Measurements from ENCODE around the gene ERO1B.

ERO1B gene

DNA sequence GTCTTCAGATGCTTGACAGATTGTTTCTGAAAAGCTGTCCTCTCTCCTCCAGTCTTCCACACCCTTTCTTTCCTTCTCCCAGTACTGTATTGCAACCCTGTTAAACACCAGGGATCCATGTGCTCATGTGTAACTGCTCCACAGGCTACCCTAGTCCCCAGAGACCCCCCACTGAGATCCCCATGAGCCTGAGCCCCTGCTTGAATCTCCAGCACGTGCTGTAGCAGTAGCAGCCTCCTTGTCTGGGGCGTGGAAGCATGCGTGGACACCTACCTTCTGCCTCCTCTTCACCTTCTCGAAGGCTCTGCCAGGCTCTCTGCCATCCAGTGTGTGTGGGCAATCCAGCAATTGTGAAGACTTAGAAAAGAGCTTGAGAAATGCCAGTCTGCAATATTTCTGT, 114.2 kb downstream of the ERO1B start:
- TF ChIP-seq, protein P1, sequence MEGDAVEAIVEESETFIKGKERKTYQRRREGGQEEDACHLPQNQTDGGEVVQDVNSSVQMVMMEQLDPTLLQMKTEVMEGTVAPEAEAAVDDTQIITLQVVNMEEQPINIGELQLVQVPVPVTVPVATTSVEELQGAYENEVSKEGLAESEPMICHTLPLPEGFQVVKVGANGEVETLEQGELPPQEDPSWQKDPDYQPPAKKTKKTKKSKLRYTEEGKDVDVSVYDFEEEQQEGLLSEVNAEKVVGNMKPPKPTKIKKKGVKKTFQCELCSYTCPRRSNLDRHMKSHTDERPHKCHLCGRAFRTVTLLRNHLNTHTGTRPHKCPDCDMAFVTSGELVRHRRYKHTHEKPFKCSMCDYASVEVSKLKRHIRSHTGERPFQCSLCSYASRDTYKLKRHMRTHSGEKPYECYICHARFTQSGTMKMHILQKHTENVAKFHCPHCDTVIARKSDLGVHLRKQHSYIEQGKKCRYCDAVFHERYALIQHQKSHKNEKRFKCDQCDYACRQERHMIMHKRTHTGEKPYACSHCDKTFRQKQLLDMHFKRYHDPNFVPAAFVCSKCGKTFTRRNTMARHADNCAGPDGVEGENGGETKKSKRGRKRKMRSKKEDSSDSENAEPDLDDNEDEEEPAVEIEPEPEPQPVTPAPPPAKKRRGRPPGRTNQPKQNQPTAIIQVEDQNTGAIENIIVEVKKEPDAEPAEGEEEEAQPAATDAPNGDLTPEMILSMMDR (IDR thresholded peaks at IDR 0.05; ENCODE audit: insufficient read depth, low read depth, low read length, missing control alignments) = no peak
- DNase-seq (ENCODE audit: low read depth) = no peak
- H3K4me3 ChIP-seq (ENCODE audit: low read depth, low read length) = no peak overlapping the region

DNA sequence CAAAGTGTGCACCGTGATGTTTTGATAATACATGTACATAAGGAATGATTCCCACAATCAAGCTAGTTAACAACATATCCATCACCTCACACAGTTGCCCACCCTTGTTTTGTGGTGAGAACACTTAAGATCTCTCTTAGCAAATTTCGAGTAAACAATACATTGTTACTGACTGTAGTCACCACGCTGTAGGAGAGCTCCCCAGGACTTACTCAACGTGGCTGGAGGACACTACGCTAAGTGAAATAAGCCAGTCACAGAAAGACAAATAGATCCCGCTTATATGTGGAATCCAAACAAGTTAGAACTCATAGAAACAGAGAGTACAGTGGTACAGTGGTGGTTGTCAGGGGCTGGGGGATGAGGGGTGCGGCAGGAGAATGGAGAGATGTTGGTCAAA, 114.6 kb downstream of the ERO1B start:
- no peak overlapping the region for H3K4me3 ChIP-seq (ENCODE audit: low read depth, low read length)
- TF ChIP-seq, protein P1 (IDR thresholded peaks at IDR 0.05; ENCODE audit: insufficient read depth, low read depth, low read length, missing control alignments) = no peak
- no peak for DNase-seq (ENCODE audit: low read depth)

DNA sequence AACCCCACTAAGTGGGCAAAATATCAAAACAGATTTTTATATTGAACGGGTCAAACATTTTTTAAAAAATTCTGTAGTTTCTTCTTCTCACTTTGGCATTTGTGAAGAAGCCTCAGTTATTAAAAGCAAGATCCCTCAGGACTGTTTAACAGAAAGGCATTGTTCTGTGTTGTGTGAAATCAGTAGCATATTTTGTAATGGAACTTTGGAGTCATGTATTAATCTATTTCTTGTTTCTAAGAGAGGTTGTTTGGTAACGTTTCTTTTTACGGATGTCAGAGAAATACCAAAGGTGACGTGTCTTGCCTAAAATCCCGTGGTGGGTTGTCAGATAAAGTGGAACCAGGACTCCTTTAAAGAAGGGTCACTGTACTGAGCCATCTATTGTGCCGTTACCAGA, 115.7 kb downstream of the ERO1B start:
- H3K4me3 ChIP-seq (ENCODE audit: low read depth, low read length) = no peak overlapping the region
- no peak for DNase-seq (ENCODE audit: low read depth)
- TF ChIP-seq, protein P1 (IDR thresholded peaks at IDR 0.05; ENCODE audit: insufficient read depth, low read depth, low read length, missing control alignments) = no peak

Measured in GM12865 (cell line).